IPS-18c (cell line): ENCODE data around the gene SYNE1.

Experiments
- H3K4me3 ChIP-seq: 2 replicates; pipeline ENCODE4 v1.7.0; 2013; ENCODE audit warnings: low read depth, mild to moderate bottlenecking, low read length, moderate library complexity; ENCODE audit not compliant: insufficient read depth
- H3K9me3 ChIP-seq: one replicate; pipeline ENCODE4 v1.6.1; 2013; ENCODE audit warnings: mild to moderate bottlenecking, low read length, moderate library complexity; ENCODE audit not compliant: control insufficient read depth, insufficient read depth

SYNE1 gene

DNA sequence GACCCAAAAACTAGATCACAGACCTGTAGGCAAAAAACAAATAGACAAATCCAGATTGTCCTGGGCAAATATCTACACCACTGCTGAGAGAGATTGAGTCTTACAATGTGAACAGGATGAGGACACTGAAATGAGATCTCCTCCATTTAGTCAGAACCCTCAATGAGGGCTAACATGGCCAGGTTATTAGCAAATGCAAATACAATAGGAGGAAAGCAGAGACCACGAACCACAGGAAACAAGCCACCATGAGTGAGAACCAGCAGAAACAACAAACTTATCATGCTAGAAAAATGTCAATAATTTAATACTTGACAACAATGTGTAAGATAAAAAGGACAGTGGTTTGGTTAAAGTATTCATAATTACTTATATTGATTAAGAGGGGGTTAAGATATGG, 162.8 kb downstream of the SYNE1 start:
- H3K9me3 ChIP-seq, result no peaks in the 10 kb centered on the region
- H3K4me3 ChIP-seq, result no peak overlapping the region

DNA sequence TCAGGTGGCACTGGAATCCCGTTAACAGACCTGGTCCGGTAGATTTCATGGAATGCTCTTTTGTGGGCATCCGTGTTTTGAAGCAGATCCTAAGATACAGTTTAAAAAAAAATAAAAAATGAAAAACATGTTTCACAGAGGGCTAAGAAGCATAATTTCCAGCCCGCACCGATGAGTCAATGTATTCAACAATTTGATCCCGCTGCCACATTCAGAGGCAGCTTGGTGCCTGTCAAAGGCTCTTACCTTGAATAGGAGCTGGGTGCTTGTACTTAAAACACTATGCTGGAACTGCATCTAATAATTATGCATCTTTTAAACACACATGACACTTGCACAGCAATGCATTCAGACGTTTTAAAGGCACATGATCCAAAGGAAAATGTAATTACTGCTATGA, 164.8 kb downstream of the SYNE1 start:
- Histone ChIP-seq H3K4me3 (no peak overlapping the region), H3K9me3 (no peaks in the 10 kb centered on the region)

DNA sequence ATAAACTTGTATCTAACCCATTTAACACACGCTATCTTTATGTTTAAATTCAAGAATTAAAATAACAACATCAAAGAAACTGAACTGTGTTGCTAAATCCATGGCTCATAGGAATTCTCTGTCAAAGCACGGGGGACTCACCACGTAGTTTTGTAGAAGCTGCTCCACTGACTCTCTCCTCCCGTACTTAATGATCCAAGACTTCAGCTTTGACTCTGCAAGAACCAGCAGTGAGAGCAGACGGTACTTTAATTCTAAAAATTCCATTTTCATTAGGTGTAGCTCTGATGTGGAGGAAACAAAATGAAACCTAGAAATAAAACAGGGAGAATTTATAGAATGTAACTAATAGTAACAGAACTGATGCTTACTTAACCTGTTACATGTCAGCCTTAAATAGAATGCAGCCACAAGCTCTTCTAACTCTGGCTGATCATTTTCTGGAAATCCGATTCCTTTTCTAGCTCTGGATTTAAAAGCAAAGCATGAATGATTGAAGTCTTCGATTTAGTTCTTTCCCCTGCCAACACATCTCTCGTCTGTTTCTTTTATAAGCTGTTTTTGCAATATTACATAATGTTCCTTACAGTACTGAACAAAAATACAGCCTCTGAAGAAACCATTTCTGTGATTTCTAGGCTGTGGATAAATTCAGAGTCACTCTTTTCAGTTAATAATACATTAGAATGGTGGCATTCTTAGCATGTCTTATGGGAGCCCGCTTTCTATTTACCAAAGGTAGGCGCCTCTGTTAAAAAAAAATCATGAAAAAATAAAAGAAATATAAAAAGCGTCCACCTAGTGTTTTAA, 165.5 kb downstream of the SYNE1 start:
- H3K9me3 ChIP-seq, result no peaks in the 10 kb centered on the region
- no peak overlapping the region for H3K4me3 ChIP-seq

DNA sequence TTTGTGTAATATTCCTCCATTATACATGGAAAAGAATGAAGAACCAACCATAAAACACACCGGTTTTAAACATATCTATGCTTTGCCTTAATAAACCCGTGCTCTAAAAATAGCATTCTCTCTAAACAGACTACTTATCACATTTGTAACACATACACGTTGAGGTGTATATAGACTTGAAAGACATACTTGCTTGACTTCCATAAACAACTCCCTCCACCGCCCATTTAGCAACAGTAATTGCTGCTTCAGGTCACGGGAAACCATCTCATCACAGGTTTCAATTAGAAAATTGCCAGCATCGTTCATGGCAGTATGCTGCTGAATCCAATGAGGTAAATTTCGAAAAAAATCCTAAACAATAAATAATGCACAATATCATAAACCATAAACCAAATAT, 174.0 kb downstream of the SYNE1 start:
- Histone ChIP-seq H3K9me3 (no peaks in the 10 kb centered on the region), H3K4me3 (no peak overlapping the region)

DNA sequence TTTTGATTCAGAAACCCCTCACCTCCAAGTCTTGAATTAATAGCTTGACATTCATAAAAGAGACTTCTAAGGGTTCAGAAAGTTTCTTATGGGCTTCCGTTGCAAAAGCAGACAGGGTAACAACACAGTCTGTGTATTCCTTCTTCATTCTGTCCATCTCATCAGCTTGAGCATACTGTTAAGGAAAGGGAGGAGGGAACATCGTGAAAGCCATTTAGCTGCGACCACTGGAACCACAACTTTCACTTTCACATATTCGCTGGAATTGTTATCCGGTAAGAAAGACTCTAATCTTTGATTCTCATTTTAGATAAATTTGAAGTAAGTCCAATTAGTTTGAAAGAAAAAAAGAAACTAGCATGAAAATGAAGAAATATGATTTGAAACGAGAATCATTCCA, 174.4 kb downstream of the SYNE1 start:
- H3K9me3 ChIP-seq, result no peaks in the 10 kb centered on the region
- no peak overlapping the region for H3K4me3 ChIP-seq

DNA sequence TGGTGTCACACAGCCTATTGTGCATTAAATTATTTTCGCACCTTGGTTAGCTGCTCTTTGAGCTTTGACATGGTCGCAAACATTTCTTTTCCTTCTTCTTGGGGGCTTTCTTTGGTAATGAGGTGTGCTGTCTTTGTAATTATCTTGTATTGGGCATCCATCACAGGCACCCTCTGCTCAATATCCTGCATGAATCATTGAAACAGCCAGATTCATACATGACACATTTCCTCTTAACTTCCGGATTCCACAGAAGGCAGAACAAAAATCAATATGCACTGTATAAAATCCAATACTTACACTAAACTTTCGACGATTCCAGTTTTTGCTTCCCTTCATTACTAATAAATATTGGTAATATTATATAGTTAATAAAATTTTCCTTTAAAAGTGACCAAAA, 175.6 kb downstream of the SYNE1 start:
- Histone ChIP-seq H3K9me3 (no peaks in the 10 kb centered on the region), H3K4me3 (no peak overlapping the region)

DNA sequence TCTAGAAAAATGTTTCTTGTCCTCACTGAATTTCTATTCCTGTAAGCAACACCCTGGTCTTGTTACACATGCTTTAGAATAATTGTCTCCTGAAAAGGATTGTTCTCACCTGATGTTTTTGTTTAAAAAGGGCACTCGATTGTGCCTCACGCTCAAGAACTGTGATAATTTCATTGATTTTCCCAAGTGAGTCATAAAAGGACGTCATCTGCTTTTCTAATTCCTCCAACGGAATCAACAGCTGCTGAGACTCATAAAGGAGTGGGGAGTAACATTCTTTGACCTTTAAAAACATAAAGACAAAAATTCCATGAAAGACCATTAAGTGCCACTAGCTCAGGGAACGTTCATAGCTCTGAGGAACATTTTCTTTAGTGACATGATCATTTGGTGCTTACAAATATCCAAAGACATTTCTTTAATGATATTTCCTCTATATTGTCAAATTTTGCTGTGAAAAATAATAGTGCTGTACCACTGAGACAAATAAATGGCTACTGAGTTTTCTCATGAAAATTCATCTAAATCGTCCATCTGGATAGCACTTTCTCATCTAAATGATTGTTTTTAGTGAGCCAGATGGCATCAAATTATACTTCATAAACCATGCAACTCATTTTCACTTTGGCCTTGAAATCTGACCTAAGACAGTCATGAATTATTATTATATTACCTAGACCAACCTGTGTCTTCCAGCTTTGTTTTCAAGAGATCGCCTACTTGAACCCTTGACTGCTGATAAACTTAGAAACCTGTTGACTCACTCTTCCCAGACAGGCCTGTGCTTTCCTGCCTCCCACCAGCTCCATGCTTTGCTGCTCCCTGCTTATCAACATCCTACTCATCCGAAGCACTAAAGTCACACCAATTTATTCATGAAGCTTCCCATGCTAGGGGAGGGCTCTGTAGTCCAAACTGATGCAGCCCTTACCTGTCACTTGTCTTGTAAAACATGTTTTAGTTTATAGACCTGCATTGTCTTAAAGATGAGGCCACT, 178.2 kb downstream of the SYNE1 start:
- Histone ChIP-seq H3K4me3 (no peak overlapping the region), H3K9me3 (no peaks in the 10 kb centered on the region)

DNA sequence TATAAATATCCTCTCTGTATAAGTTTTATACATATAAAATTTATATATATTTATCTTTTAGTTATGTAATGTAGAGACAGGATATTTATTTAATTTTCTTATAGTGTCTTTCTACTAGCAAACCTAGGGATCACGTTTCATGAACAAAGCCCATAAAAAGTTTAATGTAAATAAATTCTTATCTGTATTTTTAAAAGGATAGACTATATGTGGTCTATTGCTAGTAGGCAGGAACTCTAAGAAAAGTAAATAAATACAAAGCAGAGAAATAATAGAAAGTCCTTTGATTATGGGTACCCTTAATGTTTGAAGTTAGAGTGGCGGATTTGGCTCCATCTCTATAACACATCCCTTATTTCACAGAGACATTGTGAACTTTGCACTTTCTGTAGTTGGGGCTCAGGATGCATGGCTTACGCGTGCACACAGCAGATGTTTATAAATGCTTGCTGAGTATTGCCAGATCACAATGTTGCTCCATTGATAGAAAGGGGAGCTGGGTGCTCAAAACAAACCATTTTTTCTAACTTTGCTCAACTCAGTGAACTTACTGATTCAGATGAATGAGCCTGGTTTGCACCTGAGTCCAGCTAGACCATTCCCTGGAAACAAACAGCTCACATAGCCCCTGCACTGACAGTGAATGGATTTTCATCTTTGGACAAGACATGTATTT, 179.1 kb downstream of the SYNE1 start:
- no peaks in the 10 kb centered on the region for H3K9me3 ChIP-seq
- no peak overlapping the region for H3K4me3 ChIP-seq

DNA sequence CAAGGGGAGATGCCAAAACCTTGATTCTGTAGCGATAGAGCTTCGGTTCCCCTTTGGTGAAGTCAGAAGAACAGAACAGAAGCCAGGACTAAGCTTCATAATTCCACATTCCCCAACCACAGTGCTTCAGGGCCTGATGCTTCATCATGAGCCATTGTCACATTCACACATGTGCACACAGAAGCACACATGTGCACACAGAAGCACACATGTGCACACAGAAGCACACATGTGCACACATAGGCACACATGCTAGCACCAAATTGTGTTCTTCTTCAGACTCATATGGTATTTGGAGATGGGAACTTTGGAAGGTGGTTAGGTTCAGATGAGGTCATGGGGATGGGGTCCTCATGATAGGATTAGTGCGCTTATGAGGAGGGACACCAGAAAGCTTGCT, 183.2 kb downstream of the SYNE1 start:
- H3K4me3 ChIP-seq, result no peak overlapping the region
- H3K9me3 ChIP-seq, result no peaks in the 10 kb centered on the region

DNA sequence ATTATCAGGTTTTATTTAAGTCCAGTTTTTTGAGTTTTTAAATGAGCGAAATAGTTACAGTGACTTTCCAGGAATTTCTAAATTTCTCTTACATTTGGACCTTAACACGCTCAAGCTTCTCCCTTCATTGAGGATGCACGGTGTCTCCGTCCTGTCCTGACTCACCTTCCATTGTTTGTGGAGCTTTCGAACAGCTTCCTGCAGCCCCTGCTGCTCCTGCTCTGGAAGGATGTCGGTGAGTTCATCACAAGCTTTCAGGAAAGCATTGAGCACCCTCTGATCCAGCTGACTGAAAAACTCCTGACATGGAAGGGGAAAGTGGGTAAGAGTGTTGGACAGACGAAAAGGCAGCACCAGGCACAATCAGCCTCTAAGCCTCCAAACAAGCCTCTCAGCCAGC, 183.7 kb downstream of the SYNE1 start:
- Histone ChIP-seq H3K9me3 (no peaks in the 10 kb centered on the region), H3K4me3 (no peak overlapping the region)

DNA sequence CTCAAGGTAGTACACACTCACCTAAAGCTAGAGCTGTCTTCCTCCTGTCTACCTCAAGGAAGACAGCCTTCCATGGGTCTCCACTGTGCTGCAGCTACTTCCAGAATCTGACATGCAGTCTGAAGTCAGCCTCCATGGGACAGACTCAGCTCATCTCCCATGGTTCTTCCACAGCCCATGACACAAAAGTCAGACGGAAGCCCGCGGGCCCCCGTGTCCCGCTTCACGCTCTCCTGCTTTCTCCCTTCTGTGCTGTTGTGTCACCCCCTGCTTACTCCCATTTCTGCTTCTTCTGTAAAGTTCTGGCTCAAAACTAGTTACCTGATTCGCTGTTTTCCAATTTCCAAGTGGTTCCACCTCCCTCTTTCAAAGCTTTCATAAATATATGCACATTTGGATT, 184.5 kb downstream of the SYNE1 start:
- H3K9me3 ChIP-seq, result no peaks in the 10 kb centered on the region
- H3K4me3 ChIP-seq, result no peak overlapping the region

DNA sequence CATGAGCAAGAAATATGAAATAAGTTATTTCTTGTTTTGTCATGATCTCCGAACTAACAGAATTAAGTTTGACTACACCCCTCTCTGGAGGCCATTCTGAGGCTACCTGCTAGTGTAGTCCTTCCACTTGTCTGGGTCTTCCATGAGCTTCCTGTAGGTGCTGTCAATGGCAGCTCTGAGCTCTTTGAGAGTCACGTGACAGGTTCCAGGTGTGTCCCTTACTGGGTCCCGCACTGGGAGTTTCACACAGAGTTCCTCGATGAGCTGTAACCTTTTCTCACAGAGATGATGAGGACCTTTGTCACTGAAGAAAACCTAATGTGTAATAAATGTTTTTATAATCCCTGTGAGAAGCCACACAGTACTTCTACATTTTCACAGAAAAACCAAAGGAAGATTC, 186.6 kb downstream of the SYNE1 start:
- H3K9me3 ChIP-seq, result no peaks in the 10 kb centered on the region
- H3K4me3 ChIP-seq, result no peak overlapping the region

DNA sequence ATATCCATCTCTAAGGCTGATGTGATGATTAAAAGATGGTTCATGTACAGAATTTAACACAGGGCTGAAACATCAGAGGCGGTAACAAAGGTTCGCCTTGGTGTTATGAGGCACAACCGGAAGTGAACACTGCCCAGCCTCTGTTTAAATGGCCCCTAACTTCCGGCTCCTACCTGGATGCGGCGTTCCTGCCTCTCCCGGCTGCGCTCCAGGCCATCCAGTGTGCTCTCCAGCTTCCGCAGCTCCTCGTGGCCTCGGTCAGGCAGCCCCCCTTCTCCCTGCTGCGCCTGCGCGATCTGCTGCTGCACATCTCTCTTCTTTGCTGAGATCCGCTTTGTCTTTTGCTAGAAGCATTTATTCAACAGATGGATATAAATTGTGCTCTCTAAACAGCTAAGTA, 195.3 kb downstream of the SYNE1 start:
- Histone ChIP-seq H3K9me3 (no peaks in the 10 kb centered on the region), H3K4me3 (no peak overlapping the region)

DNA sequence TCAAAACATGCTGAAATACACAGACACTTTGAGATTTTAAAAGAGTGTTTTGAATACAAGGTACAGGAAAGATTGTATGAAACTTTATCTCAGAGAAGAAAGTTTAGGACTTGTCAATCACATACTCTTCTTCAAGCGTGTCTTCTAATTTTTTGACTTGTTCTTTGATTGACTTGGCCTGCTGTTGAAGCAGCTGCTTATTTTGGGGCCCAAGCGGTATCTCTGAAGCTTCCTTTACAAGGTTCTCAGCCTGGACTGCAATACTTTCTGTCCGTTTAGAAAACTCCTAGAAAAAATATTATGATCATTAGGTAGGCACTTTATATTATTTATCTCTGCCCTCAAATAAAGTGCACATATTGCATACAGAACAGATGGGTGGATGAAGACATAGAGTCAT, 201.3 kb downstream of the SYNE1 start:
- H3K4me3 ChIP-seq, result no peak overlapping the region
- no peaks in the 10 kb centered on the region for H3K9me3 ChIP-seq

DNA sequence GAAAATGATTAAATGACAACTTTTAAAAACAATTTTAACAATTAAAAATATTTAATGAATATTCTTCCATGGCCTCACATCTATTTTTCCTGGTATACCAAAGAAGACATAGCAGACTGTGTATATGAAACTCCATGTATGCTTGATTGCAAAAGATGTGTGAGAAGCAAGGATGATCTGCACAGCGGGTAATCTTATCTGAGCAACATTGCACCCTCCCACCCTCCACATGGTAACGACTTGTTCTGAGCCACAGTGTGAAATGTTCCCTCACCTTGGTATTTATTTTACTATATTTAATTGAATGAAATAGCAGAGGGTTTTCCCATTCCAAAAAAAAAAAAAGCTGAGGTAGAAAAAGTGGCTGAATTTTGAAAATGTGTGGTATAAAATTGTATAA, 204.4 kb downstream of the SYNE1 start:
- Histone ChIP-seq H3K9me3 (no peaks in the 10 kb centered on the region), H3K4me3 (no peak overlapping the region)

DNA sequence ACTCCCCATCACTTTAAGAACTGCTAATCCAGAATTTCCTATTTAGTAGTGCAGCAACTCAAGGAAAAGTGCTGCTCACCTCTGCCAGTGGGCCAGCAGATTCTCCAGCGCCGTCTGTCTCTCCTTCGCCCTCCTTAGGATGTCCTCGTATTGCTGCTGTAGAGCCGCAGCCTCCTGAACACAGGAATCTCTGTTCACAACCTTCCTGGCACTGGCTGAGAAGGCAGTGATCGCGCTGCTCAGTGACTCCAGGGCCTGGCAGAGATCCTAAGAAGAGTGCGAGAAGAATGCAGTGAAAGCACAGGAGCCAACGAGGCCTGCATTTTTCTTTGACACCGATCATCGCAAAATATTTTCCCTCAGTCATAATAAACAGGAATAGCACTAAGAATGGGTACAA, 209.0 kb downstream of the SYNE1 start:
- Histone ChIP-seq H3K4me3 (no peak overlapping the region), H3K9me3 (no peaks in the 10 kb centered on the region)

DNA sequence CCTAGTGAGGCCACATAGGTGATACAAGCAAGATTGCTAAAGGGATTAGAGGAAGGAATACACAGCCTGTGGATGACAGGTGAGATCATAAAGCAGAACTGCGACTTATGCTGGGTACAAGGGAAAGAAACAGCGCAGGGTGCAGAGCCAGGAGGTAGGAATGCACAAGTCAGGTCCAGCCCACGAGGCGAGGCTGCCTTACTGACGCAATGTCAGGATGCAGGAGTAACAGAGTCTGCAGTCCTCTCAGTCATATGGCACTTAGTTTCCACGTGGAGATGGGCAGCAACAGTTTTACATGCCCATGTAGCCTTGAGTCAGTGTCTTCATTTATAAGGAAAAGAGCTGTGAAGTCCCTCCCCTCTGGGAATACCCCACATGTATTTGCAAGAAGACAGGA, 210.9 kb downstream of the SYNE1 start:
- H3K4me3 ChIP-seq, result no peak overlapping the region
- H3K9me3 ChIP-seq, result no peaks in the 10 kb centered on the region
